Stimulated activated CD8-positive, alpha-beta memory T cell treated with anti-CD3 and anti-CD28 coated beads, Interleukin-15, amount 100 ng/mL, for 48 hours (primary cell): ENCODE measurements around the gene NUP210.

Source experiments
- DNase-seq, 2 donors: peaks; one replicate each; pipeline ENCODE4 v3.0.0-alpha.2; 2020; ENCODE audit warnings: low read depth in 2 of 2

Gene NUP210

DNA sequence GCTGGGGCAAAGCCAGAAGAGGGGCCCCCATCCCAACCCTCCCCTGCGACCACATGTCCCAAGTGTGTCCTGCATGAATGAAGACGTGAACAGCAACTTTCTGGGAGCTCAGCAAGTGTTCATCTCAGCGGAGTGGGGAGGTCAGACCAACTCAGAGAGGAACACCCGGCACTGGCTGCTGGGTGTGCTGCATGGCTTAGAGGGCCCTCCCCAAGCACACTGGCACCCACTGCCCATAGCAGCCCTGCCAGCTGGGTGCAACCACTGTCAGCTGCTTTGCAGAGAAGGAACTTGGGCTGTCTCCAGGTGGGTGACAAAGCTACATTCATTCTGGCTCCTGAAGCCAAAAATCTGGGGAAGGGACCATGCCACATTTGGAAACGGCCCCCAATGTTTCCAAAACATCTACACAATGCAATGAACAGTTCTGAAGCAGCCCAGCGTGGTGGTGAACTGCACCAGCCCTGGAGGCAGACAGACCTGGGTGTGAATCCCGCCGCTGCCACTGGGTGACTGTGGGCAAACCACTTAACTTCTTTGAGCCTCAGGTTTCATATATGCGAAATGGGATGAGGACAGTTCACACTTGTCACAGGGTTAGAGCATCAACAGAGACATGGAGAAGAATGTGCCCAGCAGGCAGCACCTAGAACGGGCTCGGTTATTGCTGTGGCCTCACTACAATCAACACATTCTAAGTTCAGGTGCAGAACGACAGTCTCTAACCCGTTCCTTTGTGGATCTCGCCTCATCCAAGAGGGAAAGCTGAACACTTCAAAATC lies 145.4 kb downstream of the NUP210 start:
- DNase-seq = no peak

DNA sequence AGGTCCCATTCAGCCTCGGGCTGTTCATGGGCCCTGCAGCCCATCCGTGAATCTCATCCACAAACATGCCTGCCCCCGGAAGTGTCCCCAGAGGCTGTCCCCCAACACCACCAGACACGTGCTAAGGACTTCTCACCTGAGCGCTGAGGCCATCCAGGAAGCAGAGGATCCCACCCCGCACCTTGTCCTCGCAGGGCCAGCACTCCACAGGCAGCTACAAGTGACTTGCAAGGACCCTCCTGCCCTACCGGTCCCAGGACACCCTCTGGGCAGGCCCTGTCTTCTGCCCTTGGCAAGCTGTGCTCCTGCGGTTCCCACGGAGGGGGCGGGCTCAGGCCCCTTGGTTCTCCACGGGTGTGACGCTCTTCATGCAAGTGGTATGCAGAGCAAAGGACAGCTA lies 146.0 kb downstream of the NUP210 start:
- DNase-seq = no peak

DNA sequence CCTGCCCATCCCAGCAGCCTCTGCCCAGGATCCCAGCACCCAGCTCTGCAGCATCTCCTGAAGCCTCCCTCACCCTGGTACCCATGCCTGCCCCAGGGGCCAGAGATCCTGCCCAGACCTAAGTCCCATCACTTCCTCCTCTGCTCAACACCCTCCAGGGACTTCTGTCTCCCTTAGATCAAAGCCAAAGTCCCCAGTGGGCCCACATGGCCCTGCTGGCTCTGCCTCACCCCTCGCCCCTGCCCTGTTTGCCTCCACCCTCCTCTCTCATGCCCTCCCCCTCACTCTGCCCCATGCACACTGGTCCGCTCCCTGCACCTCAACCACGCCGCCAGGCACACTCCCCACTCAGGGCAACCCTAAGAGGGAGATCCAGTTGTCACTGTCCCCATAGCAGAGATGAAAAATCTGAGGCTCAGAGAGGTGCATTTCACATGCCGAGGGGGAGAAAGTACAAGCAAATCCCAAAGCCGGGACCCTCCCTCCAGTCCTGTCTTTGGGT lies 146.5 kb downstream of the NUP210 start:
- DNase-seq = no peak

DNA sequence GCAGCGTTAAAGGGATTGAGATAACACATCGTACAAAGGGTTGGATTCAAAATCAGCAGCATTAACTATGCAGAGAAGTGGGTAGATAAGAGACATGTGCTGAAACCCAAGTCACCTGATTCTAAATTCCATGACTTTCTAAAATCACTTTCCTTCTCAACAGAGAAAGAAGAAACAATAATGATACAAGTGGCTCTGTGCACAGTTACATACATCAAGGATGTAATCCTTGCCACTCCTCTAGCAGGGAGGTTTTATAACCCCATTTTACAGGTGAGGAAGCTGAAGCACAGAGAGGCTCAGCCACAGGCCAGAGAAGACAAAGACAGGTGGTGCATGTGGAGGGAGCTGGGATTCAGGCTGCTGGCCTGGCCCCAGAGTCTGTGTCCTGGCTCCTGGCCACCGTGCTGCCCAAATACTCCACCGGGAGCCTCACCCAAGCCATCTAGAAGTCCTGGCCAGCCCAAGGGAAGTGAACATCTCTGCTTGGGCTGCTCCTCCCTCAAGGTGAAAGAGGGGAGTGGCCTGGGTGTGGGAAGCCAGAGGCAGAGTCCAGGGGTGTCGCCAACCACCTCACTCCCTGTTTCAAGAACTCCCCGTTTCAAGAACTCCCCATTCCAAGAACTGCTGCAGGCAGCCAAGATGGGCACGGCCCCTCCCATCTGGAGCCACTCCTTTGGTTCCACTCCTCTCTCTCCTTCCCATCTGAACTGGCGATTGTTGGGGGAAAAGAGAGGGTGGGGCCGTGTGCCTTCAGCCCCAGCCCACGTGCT lies 147.1 kb downstream of the NUP210 start:
- DNase-seq = no peak

DNA sequence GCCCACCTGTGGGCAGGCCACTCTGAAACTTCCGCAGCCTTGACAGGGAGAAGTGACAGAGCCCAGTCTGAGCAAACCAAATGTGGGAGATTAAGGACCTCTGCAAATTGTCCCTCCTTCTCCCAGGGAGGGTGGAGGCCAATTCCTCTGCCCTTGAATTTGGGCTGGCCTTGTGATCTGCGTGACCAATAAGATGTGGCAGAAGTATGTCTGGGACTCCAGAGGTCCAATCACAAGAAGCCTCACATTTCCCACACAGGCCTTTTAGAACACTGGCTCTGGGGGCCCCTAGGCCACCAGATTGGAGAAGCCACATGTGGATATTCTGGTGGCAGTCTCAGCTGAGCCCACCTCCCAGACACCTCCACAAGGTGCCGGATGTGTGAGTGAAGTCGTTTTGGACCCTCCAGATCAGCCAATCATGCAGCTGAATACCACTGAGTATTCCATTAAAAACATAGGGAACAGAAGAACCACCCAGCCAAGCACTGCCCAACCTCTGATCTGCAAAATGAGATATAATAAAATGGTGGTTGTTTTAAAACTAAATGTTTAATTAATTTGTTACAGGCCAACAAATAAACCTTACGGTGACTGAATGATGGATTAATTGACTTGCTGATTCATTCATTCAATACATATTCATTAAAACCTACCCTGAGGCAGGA lies 150.3 kb downstream of the NUP210 start:
- no peak for DNase-seq

DNA sequence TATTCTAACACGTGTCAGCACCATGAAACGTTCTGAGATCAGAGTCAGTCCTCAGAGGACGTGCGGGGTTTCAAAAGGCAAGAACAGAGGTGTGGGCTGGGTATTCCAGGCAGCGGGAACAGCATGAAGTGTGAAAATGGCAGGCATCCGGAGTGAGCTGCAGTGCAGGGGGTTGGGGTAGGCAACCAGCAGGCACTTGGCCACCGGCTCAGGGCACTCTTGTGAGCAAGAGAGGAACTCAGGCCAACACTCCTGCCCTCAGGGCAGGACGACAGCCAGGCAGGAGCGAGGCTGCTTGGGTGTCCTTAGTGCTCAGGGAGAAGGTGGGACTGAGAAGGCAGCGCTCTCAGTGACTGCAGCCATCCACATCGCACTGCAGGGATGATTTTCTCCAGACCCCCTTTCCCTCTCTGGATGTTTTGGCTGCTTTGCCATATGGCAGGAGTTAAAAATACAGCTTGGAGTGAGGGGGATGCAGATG lies 151.1 kb downstream of the NUP210 start:
- DNase-seq = no peak

DNA sequence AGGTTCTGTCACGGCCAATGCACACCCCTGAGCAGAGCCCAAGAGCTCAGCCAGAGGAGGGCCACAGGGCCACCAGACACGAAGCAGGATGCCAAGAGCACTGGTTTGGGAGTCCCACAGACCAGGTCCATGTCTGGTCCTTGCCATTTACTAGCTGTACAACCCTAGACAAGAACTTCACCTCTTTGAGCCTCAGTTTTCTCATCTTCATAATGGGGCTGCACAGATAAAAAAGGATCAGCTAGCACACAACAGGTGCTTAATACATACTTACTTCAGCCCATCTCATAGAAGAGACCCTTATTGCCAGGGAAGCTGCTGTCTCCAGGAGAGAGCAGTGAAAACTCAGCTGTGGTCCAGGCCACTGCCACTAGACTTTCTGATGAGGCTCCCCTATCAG lies 152.0 kb downstream of the NUP210 start:
- no peak for DNase-seq

DNA sequence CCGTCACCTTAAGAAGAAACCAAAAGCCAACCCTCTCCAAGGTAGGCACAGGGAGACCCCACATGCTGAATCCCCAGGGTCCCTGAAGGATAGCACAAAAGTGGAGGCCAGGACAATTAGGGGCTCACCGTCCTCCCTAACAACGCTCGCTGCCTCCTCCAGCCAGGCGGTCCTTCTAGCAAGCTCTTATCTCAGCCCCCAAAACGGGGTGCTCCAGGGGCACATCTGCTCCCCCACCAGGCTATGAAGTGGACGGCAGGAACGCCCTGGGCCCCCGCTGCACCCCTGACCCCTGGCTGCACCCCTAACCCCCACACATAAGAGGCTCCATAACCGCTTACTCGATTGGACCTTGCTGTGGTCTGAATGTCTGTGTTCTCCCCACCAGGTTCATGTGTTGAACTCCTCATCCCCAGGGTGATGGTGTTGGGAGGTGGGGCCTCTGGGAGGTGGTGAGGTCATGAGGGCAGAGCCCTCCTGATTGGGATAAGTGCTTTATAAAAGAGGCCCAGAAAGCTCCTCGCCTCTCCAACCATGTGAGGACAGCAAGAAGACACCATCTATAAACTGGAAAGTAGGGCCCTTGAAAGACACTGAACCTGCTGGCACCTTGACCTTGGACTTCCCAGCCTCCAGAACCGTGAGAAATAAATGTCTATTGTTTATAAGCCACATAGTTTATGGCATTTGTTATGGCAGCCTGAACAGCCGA lies 153.3 kb downstream of the NUP210 start:
- no peak for DNase-seq
